Naive B cell (primary cell): Measurements from ENCODE around the gene MMD2. TPM values are rescaled to one million over a fixed set of nuclear protein-coding genes. Genes with fewer than 3 reads are reported as not detected.

Source experiments
- ATAC-seq, 2 donors: fragments of 150-1000 bp; cut with Tn5 transposase; 2 replicates each; pipeline ENCODE4 v1.10.0; 2021; ENCODE audit warnings: low read depth in 2 of 2, mild to moderate bottlenecking in 2 of 2, moderate library complexity in 2 of 2
- DNase-seq: peaks from one replicate; pipeline ENCODE4 v3.0.0; 2022
- H3K27ac Mint-ChIP-seq, 6 donors: one replicate each; pipeline ENCODE4 v1.8.0; 2020 to 2022; ENCODE audit warnings: mild to moderate bottlenecking in 6 of 6, mixed read lengths in 6 of 6, moderate library complexity in 5 of 6, inconsistent platforms in 2 of 6
- H3K27me3 Mint-ChIP-seq, 3 donors: one replicate each; pipeline ENCODE4 v1.8.0; 2021 to 2022; ENCODE audit warnings: mixed read lengths in 3 of 3, mild to moderate bottlenecking in 1 of 3
- H3K36me3 Mint-ChIP-seq, 2 donors: one replicate each; pipeline ENCODE4 v1.8.0; 2020 to 2022; ENCODE audit warnings: mixed read lengths in 2 of 2, inconsistent platforms in 1 of 2, mild to moderate bottlenecking in 1 of 2
- H3K4me1 Mint-ChIP-seq, 3 donors: one replicate each; pipeline ENCODE4 v1.8.0; 2020 to 2022; ENCODE audit warnings: mixed read lengths in 3 of 3, inconsistent platforms in 1 of 3, mild to moderate bottlenecking in 1 of 3, moderate library complexity in 1 of 3
- H3K4me3 Mint-ChIP-seq, 8 donors: one replicate each; pipeline ENCODE4 v1.8.0; 2020 to 2022; ENCODE audit warnings: mild to moderate bottlenecking in 8 of 8, mixed read lengths in 8 of 8, moderate library complexity in 8 of 8, inconsistent platforms in 2 of 8
- H3K9me3 Mint-ChIP-seq, 7 donors: one replicate each; pipeline ENCODE4 v1.8.0; 2020 to 2022; ENCODE audit warnings: mixed read lengths in 7 of 7, mild to moderate bottlenecking in 5 of 7, inconsistent platforms in 2 of 7, moderate library complexity in 1 of 7
- polyA plus RNA-seq, 6 donors: library from polyadenylated mRNA; unstranded; fragments of 300-500 nt; fragmentation: Illumina TruSeq; gene quantifications; one replicate each; pipeline ENCODE4 v1.2.3, GENCODE V29; 2021; ENCODE audit warnings: low read depth in 6 of 6

MMD2 gene
- polyA plus RNA-seq, 6 donors from 2014 or later, result not detected

DNA sequence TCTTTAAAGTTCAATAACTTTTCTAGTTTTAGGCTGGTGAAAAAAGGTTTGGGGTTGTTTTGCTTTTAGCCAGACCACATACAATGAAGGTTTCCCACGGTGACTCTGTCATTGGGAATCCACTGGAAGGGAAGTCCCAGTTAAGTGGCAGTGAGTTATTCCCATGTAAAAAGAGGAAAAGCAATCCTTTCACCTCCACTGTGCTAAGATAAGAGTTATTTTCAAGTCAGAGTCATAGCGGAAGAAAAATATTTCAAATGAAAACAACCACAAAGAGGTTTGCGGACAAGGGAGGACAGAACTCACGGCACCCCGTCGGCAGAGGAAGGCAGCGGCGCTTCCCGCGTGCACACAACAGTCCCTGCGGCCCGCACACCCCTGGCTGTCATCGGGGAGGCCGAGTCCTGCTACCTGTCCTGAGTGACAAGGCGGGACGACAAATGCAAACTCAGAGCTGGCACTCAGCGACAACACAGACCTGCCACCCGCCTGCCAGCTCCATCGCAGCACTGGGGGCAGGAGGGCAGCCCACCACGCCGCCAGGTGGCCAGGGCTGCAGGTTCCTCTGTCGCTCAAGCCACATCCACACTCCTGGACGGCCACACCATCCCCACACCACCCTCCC, 87.8 kb downstream of the MMD2 start:
- H3K4me1 Mint-ChIP-seq, result no peaks in the 10 kb centered on the region
- ATAC-seq (no peak), DNase-seq (no peak)
- H3K36me3 Mint-ChIP-seq, result no peaks in the 10 kb centered on the region
- no peak overlapping the region for H3K4me3 Mint-ChIP-seq
- H3K27me3 Mint-ChIP-seq, result peaks cover 14 to 36% (median 32%) of the 10 kb centered on the region in 3 donors
- H3K27ac Mint-ChIP-seq, result no peak overlapping the region
- H3K9me3 Mint-ChIP-seq, result peaks cover 0 to 6% (median 0%) of the 10 kb centered on the region in 7 donors

DNA sequence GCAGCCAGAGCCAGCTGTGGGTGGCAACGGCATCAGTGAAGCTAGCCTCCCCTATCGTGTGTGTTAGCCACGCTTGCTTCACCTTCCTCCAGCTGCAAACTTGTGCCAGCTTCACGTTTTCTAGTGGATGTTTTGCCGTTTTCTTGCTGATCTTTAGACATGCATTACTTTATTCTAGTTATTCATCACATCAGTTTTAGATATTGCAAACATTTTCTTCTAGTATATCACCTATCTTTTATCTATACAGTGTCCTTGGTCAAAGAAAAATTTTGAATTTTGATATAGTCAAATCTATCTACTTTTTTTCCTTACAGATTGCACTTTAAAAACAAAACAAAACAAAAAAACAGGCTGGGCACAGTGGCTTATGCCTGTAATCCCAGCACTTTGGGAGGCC, 90.5 kb downstream of the MMD2 start:
- ATAC-seq (no peak), DNase-seq (no peak)
- H3K27ac Mint-ChIP-seq, result no peak overlapping the region
- H3K4me1 Mint-ChIP-seq, result no peaks in the 10 kb centered on the region
- no peak overlapping the region for H3K4me3 Mint-ChIP-seq
- peaks cover 27 to 54% (median 54%) of the 10 kb centered on the region in 3 donors for H3K27me3 Mint-ChIP-seq
- peaks cover 0 to 16% (median 6%) of the 10 kb centered on the region in 7 donors for H3K9me3 Mint-ChIP-seq
- H3K36me3 Mint-ChIP-seq, result peaks cover 1 to 14% of the 10 kb centered on the region in 2 donors

DNA sequence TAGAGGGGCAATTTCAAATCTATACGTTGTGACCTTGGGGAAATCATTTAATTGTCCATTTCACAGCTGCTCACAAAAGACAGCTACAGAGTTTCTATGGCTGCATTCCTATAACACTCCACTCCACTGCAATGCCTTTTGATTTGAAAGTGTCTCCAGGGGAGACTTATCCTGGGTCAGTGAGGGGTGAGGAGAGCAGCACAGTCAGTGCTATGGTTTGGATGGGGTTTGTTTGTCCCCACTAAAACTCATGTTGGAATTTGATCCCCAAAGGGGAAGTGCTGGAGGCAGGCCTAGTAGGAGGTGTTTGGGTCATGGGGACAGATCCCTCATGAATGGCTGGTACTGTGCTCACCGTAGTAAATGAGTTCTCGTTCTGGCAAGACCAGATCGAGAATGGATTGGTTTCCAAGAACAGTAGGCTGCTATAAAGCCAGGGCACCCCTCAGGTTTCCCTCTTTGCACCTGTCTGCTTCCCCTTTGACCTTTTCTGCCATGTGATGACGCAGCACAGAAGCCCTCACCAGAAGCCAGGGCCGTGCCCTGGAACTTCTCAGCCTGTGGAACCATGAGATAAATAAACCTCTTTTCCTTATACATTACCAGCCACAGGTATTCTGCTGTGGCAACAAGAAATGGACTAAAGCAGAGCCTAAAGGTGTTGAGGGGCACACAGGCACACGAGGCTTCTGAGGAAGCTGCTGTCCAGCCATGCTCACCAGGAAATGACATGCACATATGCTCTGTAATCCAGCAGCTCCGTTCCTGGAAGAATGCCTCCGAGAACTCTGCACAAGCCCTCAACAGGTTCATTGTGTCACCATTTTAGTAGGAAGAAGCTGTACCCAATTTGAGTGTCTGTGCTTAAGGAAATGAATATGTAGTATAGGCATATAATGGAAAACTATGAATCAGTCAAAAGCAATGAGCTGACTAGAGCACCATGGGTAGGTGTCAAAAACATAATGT, 92.2 kb downstream of the MMD2 start:
- Mint-ChIP-seq H3K36me3 (peaks cover 6 to 30% of the 10 kb centered on the region in 2 donors), H3K27me3 (peaks cover 33 to 55% (median 55%) of the 10 kb centered on the region in 3 donors), H3K9me3 (peaks cover 3 to 23% (median 13%) of the 10 kb centered on the region in 7 donors), H3K4me1 (peaks cover 0 to 4% (median 0%) of the 10 kb centered on the region in 3 donors), H3K27ac (no peak overlapping the region), H3K4me3 (no peak overlapping the region)
- no peak for DNase-seq
- ATAC-seq, result no peak

- Mint-ChIP-seq H3K27ac (peak overlapping the region in 2 of 6 donors; percentile 53 to 83), H3K4me3 (peak overlapping the region; percentile 60 to 89 (median 70)), H3K4me1 (peaks cover 0 to 4% (median 4%) of the 10 kb centered on the region in 3 donors), H3K36me3 (peaks cover 10 to 38% of the 10 kb centered on the region in 2 donors), H3K27me3 (peaks cover 37 to 49% (median 46%) of the 10 kb centered on the region in 3 donors), H3K9me3 (peaks cover 0 to 28% (median 15%) of the 10 kb centered on the region in 7 donors)
- ATAC-seq, result no peak
- DNase-seq, result no peak
These were observed 96.8 kb downstream of the MMD2 start for GRCh38 chr7:4862156-4862555.

- DNase-seq (peak; percentile 21), ATAC-seq (peak; percentile 76)
- Mint-ChIP-seq H3K4me1 (peaks cover 0 to 4% (median 4%) of the 10 kb centered on the region in 3 donors), H3K27ac (peak within 1 kb of the TSS in 3 of 6 donors; percentile 53 to 88 (median 61)), H3K36me3 (peaks cover 10 to 38% of the 10 kb centered on the region in 2 donors), H3K27me3 (peaks cover 40 to 49% (median 48%) of the 10 kb centered on the region in 3 donors), H3K9me3 (peaks cover 0 to 28% (median 15%) of the 10 kb centered on the region in 7 donors), H3K4me3 (peak within 1 kb of the TSS; percentile 60 to 89 (median 70))
These were observed 97.3 kb downstream of the MMD2 start, which contains the start of gene PAPOLB for GRCh38 chr7:4861673-4862072. Gene PAPOLB (minus strand): TSS chr7:4862030. CDS start chr7:4861810, 220 bp downstream.

DNA sequence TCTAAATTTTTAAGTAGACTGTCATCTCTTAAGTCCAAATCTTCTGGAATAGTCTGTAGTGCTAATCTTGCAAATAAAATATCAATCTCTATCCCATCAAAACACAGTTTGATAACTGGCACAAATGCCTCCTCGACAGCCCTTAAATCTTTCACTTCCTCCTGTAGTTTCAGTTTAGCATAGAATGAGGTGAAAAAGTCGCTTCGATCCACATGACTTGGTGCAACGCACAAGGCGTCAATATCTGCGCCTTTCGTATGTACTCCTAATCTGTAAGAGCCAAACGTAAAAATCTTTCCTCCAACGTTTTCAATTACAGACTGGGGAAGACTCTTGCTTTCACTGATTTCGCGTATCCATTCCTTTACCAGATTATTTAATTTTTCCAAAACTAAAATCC, 97.8 kb downstream of the MMD2 start:
- ATAC-seq (peak; percentile 77 to 83), DNase-seq (peak; percentile 6)
- peaks cover 10 to 38% of the 10 kb centered on the region in 2 donors for H3K36me3 Mint-ChIP-seq
- H3K4me1 Mint-ChIP-seq, result peaks cover 0 to 4% (median 4%) of the 10 kb centered on the region in 3 donors
- peaks cover 0 to 28% (median 15%) of the 10 kb centered on the region in 7 donors for H3K9me3 Mint-ChIP-seq
- peak overlapping the region; percentile 56 to 89 (median 69) for H3K4me3 Mint-ChIP-seq
- peaks cover 41 to 49% (median 48%) of the 10 kb centered on the region in 3 donors for H3K27me3 Mint-ChIP-seq
- H3K27ac Mint-ChIP-seq, result peak overlapping the region in 3 of 6 donors; percentile 53 to 88 (median 61)

DNA sequence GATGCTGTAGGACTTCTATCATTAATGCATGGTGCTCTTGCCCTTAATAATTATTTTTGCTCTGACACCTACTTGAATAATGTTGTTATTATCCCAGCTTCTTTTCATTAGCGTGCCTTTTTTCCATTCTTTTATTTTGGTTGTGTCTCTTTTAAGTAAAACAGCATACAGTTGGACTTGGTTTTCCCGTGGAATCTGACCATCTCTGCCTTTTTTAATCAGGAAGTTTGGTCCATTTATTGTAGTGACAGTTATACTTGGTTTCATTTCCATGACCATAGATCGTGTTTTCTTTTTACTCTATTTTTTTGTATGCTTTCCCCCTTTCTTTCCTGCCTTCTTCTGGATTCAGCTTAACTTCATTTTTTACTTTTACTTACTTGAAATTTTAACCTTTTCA, 101.8 kb downstream of the MMD2 start:
- H3K9me3 Mint-ChIP-seq, result peaks cover 0 to 12% (median 5%) of the 10 kb centered on the region in 7 donors
- H3K27ac Mint-ChIP-seq, result peak overlapping the region in 1 of 6 donors; percentile 8
- ATAC-seq (no peak), DNase-seq (no peak)
- H3K36me3 Mint-ChIP-seq, result peaks cover 4 to 12% of the 10 kb centered on the region in 2 donors
- H3K4me1 Mint-ChIP-seq, result peaks cover 0 to 4% (median 4%) of the 10 kb centered on the region in 3 donors
- no peak overlapping the region for H3K4me3 Mint-ChIP-seq
- peaks cover 12 to 25% (median 23%) of the 10 kb centered on the region in 3 donors for H3K27me3 Mint-ChIP-seq

DNA sequence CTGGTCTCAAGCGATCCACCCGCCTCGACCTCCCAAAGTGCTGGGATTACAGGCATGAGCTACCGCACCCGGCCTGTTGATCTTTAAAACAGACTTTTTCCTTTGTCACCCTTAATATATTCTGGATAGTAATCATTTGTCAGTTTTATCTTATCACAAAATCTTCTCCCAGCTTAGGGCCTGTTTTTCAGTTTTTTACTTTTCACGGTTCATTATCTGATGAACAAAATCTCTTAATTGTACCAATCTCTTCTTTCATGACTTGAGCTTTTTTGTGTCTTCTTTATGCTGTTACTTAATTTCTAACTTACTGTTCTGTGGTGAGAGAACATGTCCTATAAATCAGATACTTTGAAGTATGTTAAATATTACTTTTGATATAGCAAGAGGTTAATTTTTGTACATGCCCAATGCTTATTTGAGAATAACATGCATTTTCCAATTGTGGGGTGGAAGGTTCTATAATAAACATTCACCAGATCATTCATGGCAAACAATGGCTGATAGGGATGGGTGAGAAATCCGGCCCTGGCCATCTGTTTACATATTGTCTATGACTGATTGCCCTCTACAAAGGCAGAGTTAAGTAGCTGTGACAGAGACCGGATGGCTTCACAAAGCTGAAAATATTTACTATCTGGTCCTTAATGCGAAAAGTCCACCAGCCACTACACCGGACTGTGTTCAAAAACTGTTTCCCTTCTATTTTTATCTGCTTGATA, 102.5 kb downstream of the MMD2 start:
- Mint-ChIP-seq H3K27ac (no peak overlapping the region), H3K36me3 (peaks cover 5 to 11% of the 10 kb centered on the region in 2 donors), H3K27me3 (peaks cover 9 to 23% (median 20%) of the 10 kb centered on the region in 3 donors), H3K4me1 (peaks cover 0 to 4% (median 0%) of the 10 kb centered on the region in 3 donors), H3K4me3 (no peak overlapping the region), H3K9me3 (peaks cover 0 to 17% (median 5%) of the 10 kb centered on the region in 7 donors)
- ATAC-seq, result no peak
- DNase-seq, result no peak

Other genes with a start within 250 kb of the MMD2 start
- gene AP5Z1, start 183.6 kb downstream of the MMD2 start, polyA plus RNA-seq, result 10 to 100 TPM; 27.8 to 52.3 (median 37.3) TPM
- gene PAPOLB, start 97.2 kb downstream of the MMD2 start, polyA plus RNA-seq, result not detected
- gene RADIL, start 75.5 kb downstream of the MMD2 start, polyA plus RNA-seq, result under 1 TPM in 1 of 6 donors, not detected in 5; 0.04 TPM
- gene RBAK, start 86.7 kb upstream of the MMD2 start, polyA plus RNA-seq, result 1 to 10 TPM; 2.1 to 7.2 (median 5.1) TPM
- 100 to 1,000 TPM in 1 of 6 donors, 10 to 100 TPM in 5; 84.6 to 104 (median 99.7) TPM for gene WIPI2, start 231.0 kb upstream of the MMD2 start, polyA plus RNA-seq